Measurements from ENCODE around the gene LRRTM4. TPM values are rescaled to one million over a fixed set of nuclear protein-coding genes. Genes with fewer than 3 reads are reported as not detected.
"Not testable (repeated sequence)": the region's sequence is repeated elsewhere in the genome, so short reads cannot be mapped to it uniquely, and the experiment has no call there.

LRRTM4 gene
- total and polyA plus RNA-seq, 10 of the 15 experiments (the other 5 are each of a cell fraction or from before 2014, with no cell fraction given): 0.01 to 1.0 TPM; not detected in 8

DNA sequence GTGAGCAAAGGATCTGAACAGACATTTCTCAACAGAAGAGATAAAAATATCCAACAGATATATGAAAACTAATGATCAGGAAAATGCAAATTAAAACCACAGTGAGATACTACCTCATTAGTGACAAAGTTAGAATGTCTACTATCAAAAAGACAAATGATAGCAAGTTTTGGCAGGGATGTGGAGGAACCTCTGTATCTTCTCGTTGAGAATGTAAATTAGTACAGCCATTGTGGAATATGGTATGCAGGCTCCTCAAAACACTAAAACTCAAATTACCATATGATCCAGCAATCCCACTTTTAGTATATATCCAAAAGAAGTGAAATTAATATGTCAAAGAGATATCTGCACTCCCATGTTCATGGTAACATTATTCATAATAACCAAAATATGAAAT is 427.1 kb downstream of the LRRTM4 start:
- in situ Hi-C loops (cut with MboI) (no loop called here), intact Hi-C loops (cut with micrococcal nuclease; ENCODE audit: unreplicated experiment) (no loop called here)
- Histone ChIP-seq H3K27me3 (replicated peaks in 1 of 2; ENCODE audit: control insufficient read depth in 2 of 2, insufficient read depth in 2 of 2, low read length in 1 of 2) (no peaks in the 10 kb centered on the region), H3K4me2 (ENCODE audit: control insufficient read depth, insufficient read depth) (no peak overlapping the region), H3K4me3 (no peak overlapping the region), H3K4me1 (ENCODE audit: control insufficient read depth, insufficient read depth, low read length) (no peaks in the 10 kb centered on the region), H2AFZ (ENCODE audit: control insufficient read depth, low read depth, low read length) (no peak overlapping the region), H3K36me3 (ENCODE audit: control insufficient read depth in 2 of 2, insufficient read depth in 2 of 2, low read length in 1 of 2) (no peaks in the 10 kb centered on the region), H3K27ac (ENCODE audit: control insufficient read depth, insufficient read depth) (no peak overlapping the region), H3K9me3 (replicated peaks; ENCODE audit: control insufficient read depth, insufficient read depth, low read length) (no peaks in the 10 kb centered on the region), H3K79me2 (ENCODE audit: control insufficient read depth, insufficient read depth, low read length) (no peaks in the 10 kb centered on the region), H4K20me1 (ENCODE audit: control insufficient read depth, insufficient read depth) (no peaks in the 10 kb centered on the region), H3K9ac (ENCODE audit: control insufficient read depth, insufficient read depth, low read length) (no peak overlapping the region)
- ATAC-seq (no peak), DNase-seq (ENCODE audit: low read depth, low spot score) (no peak), FAIRE-seq (no peak)
- TF ChIP-seq, protein P1, sequence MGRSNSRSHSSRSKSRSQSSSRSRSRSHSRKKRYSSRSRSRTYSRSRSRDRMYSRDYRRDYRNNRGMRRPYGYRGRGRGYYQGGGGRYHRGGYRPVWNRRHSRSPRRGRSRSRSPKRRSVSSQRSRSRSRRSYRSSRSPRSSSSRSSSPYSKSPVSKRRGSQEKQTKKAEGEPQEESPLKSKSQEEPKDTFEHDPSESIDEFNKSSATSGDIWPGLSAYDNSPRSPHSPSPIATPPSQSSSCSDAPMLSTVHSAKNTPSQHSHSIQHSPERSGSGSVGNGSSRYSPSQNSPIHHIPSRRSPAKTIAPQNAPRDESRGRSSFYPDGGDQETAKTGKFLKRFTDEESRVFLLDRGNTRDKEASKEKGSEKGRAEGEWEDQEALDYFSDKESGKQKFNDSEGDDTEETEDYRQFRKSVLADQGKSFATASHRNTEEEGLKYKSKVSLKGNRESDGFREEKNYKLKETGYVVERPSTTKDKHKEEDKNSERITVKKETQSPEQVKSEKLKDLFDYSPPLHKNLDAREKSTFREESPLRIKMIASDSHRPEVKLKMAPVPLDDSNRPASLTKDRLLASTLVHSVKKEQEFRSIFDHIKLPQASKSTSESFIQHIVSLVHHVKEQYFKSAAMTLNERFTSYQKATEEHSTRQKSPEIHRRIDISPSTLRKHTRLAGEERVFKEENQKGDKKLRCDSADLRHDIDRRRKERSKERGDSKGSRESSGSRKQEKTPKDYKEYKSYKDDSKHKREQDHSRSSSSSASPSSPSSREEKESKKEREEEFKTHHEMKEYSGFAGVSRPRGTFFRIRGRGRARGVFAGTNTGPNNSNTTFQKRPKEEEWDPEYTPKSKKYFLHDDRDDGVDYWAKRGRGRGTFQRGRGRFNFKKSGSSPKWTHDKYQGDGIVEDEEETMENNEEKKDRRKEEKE (IDR thresholded peaks at IDR 0.05): no peak
- TF ChIP-seq HDGF (IDR thresholded peaks at IDR 0.05) (no peak), ZNF274 (IDR thresholded peaks at IDR 0.05; ENCODE audit: insufficient read depth, insufficient read length) (no peak), SIN3A (IDR thresholded peaks at IDR 0.05; ENCODE audit: low read depth, low read length) (no peak), TAF1 (IDR thresholded peaks at IDR 0.05; ENCODE audit: borderline replicate concordance, low read depth, low read length) (no peak), MYB (IDR thresholded peaks at IDR 0.05; ENCODE audit: borderline replicate concordance, low read depth, low read length) (no peak), ATF7 (IDR thresholded peaks at IDR 0.05; ENCODE audit: low read depth) (no peak), BRCA1 (IDR thresholded peaks at IDR 0.05; ENCODE audit: low read depth, low read length) (no peak), ZNF217 (IDR thresholded peaks at IDR 0.05) (no peak), CBX5 (IDR thresholded peaks at IDR 0.05; ENCODE audit: low read depth) (no peak), WRNIP1 (IDR thresholded peaks at IDR 0.05; ENCODE audit: borderline replicate concordance, low read depth, low read length) (no peak), IRF4 (IDR thresholded peaks at IDR 0.05; ENCODE audit: low read depth, low read length) (no peak)
- TF ChIP-seq, protein P2, sequence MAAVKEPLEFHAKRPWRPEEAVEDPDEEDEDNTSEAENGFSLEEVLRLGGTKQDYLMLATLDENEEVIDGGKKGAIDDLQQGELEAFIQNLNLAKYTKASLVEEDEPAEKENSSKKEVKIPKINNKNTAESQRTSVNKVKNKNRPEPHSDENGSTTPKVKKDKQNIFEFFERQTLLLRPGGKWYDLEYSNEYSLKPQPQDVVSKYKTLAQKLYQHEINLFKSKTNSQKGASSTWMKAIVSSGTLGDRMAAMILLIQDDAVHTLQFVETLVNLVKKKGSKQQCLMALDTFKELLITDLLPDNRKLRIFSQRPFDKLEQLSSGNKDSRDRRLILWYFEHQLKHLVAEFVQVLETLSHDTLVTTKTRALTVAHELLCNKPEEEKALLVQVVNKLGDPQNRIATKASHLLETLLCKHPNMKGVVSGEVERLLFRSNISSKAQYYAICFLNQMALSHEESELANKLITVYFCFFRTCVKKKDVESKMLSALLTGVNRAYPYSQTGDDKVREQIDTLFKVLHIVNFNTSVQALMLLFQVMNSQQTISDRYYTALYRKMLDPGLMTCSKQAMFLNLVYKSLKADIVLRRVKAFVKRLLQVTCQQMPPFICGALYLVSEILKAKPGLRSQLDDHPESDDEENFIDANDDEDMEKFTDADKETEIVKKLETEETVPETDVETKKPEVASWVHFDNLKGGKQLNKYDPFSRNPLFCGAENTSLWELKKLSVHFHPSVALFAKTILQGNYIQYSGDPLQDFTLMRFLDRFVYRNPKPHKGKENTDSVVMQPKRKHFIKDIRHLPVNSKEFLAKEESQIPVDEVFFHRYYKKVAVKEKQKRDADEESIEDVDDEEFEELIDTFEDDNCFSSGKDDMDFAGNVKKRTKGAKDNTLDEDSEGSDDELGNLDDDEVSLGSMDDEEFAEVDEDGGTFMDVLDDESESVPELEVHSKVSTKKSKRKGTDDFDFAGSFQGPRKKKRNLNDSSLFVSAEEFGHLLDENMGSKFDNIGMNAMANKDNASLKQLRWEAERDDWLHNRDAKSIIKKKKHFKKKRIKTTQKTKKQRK (IDR thresholded peaks at IDR 0.05; ENCODE audit: low read depth, low read length): no peak
- SMC1A ChIA-PET (ENCODE audit: uncharacterized antibody, unreplicated experiment): no interaction called here
- no TSS peak for BruUV-seq (replicated peaks)
- CTCF ChIA-PET: no interaction called here
- 0% methylated on average over 1 of the region's 1 CpG for WGBS (ENCODE audit: insufficient coverage, insufficient replicate concordance, low lambda C conversion rate, missing lambda C conversion rate)
- RAD21 ChIA-PET (ENCODE audit: unreplicated experiment): no interaction called here
- POLR2A ChIA-PET: no interaction called here

DNA sequence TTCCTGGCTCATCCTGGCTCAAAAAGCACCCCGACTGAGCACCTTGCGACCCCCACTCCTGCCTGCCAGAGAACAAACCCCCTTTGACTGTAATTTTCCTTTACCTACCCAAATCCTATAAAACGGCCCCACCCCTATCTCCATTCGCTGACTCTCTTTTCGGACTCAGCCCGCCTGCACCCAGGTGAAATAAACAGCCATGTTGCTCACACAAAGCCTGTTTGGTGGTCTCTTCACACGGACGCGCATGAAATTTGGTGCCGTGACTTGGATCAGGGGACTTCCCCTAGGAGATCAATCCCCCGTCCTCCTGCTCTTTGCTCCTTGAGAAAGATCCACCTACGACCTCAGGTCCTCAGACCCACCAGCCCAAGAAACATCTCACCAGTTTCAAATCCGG is 433.8 kb downstream of the LRRTM4 start:
- FAIRE-seq; BruUV-seq (replicated peaks); H3K9ac ChIP-seq (ENCODE audit: control insufficient read depth, insufficient read depth, low read length); RAD21 ChIA-PET (ENCODE audit: unreplicated experiment); H3K27ac ChIP-seq (ENCODE audit: control insufficient read depth, insufficient read depth); CTCF ChIA-PET; DNase-seq (ENCODE audit: low read depth, low spot score); in situ Hi-C loops (cut with MboI); POLR2A ChIA-PET; intact Hi-C loops (cut with micrococcal nuclease; ENCODE audit: unreplicated experiment); H3K27me3 ChIP-seq (replicated peaks in 1 of 2; ENCODE audit: control insufficient read depth in 2 of 2, insufficient read depth in 2 of 2, low read length in 1 of 2); SMC1A ChIA-PET (ENCODE audit: uncharacterized antibody, unreplicated experiment); H2AFZ ChIP-seq (ENCODE audit: control insufficient read depth, low read depth, low read length); H3K79me2 ChIP-seq (ENCODE audit: control insufficient read depth, insufficient read depth, low read length); H3K9me3 ChIP-seq (replicated peaks; ENCODE audit: control insufficient read depth, insufficient read depth, low read length); H3K4me3 ChIP-seq; H3K4me2 ChIP-seq (ENCODE audit: control insufficient read depth, insufficient read depth); H3K4me1 ChIP-seq (ENCODE audit: control insufficient read depth, insufficient read depth, low read length); H3K36me3 ChIP-seq (ENCODE audit: control insufficient read depth in 2 of 2, insufficient read depth in 2 of 2, low read length in 1 of 2); H4K20me1 ChIP-seq (ENCODE audit: control insufficient read depth, insufficient read depth); ATAC-seq: not testable (repeated sequence)
- 7% methylated on average over 13 of the region's 13 CpGs for WGBS (ENCODE audit: insufficient coverage, insufficient replicate concordance, low lambda C conversion rate, missing lambda C conversion rate)

Measured in GM12878 (cell line).